IPS DF 19.7 (cell line): Measurements from ENCODE around the gene CASK.
"Not testable (repeated sequence)": the region's sequence is repeated elsewhere in the genome, so short reads cannot be mapped to it uniquely, and the experiment has no call there.

Source experiments
- DNase-seq: peaks from one replicate; pipeline ENCODE4 v3.0.0-alpha.2; 2013; ENCODE audit warnings: low read depth, low spot score

The CASK gene

GRCh38 chrX:41689711-41690110, 233.6 kb downstream of the CASK start:
- no peak for DNase-seq

- DNase-seq = no peak
These were observed 234.5 kb downstream of the CASK start, which contains the start of gene GPR34 for GRCh38 chrX:41688835-41689234. TSS of gene GPR34 (plus strand) at chrX:41688973. CDS start at chrX:41695634, 6,661 bp downstream.

- no peak for DNase-seq
These were observed 235.2 kb downstream of the CASK start for GRCh38 chrX:41688156-41688555.

DNA sequence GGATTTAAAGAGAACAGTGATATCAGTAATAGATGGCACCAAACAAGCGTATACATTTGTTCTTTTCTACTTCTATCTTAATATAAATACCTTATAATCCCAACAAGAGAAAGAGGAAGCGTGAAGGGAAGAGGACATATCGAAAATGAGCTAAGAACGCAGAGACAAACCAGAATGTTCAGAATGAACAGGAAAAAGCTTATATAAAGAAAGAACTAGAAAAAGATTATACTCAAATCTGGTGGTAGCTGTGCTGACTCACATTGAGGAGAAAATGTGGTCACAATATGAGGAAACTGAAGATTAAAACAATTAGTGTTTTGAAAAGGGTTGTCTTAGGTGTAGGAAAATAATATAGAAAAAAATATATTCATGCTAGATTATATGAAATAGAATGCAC, 236.6 kb downstream of the CASK start:
- no peak for DNase-seq

DNA sequence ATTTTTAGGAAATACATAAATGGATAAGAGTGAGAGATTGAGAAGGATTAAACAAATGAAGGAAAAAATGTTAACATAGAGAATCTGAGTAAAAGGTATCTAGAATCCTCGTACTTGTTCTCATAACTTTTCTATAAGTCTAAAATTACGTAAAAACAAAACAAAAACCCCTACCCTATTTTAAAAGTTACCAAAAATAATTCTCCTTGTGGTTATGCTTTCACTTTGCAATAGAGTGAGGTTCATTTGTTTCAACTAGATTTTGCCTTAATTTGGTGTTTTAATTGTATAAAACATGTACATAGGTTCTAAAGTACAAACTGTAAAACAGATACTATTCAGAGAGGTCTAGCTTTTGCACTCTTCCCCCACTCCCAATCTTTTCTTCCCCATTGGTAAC, 238.4 kb downstream of the CASK start:
- no peak for DNase-seq

GRCh38 chrX:41684138-41684537, 239.2 kb downstream of the CASK start:
- no peak for DNase-seq

GRCh38 chrX:41677183-41678060, 245.9 kb downstream of the CASK start:
- no peak for DNase-seq

- not testable (repeated sequence) for DNase-seq
These were observed 247.0 kb downstream of the CASK start for GRCh38 chrX:41676361-41676760.

GRCh38 chrX:41672643-41673042, 250.7 kb downstream of the CASK start:
- no peak for DNase-seq

- DNase-seq = no peak
These were observed 252.3 kb downstream of the CASK start for GRCh38 chrX:41671082-41671481.

GRCh38 chrX:41670112-41670511, 253.2 kb downstream of the CASK start:
- DNase-seq = no peak

DNA sequence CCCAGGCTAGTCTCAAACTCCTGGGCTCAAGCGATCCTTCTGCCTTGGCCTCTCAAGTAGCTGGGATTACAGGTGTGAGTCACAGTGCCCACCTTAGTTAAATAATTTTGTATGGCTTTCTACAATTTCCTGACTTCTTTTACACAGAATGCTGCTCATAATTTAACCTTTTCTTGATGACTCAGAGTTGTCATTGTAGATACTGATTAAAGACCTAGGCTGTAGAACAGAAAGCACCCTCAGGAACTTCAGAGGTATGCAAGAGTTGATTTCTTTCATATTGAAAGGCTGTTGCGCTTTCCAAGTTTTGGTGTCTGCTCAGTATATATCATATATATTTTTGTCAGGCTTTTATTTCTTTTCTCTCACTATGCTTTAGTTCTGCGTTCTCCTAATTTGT, 255.7 kb downstream of the CASK start:
- no peak for DNase-seq

- DNase-seq = no peak
These were observed 257.1 kb downstream of the CASK start for GRCh38 chrX:41666251-41666650.

DNA sequence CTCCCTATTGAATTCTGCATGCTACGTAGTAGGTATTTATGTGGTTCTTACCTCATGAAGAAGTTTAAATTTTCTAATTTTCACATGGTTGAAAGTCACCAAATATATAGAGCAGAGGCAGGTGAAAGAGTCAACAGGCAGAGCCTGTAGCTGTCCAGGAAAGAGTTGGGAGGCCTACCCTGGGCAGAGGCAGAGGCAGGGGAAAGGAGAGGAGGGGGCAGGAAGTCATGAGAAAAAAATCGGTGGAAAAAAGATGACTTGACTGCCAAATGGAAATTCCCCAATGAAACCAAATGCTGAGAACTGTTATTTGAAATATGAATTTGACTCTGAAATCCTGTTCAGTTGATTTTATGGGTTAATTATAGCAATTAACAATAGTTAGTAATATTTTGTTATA, 257.7 kb downstream of the CASK start:
- no peak for DNase-seq

GRCh38 chrX:41664908-41665307, 258.4 kb downstream of the CASK start:
- DNase-seq = no peak

DNA sequence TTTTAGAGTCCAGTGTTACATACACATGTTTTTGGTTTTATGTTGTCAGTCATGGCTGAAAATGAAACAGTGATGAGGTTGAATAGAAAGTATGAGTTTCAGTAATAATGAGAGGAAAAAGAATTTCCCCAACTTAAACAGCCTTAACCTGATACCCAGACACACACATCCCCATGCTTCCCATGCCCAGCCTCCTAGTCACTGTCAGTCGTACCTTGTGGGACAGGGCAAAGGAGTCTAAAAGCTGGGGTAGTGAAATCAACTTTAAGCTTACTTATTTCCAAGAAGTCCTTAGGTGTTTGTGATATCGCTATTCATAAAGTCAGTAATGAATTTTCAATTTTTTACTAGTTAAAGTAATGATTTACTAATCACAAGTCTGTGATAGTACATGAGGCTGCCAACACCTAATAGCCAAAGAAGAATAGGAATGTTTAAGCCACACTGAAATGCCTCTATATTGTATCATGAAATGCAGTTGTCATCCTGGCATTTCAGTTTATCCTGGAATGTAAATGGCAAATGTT, 258.9 kb downstream of the CASK start:
- DNase-seq = no peak

DNA sequence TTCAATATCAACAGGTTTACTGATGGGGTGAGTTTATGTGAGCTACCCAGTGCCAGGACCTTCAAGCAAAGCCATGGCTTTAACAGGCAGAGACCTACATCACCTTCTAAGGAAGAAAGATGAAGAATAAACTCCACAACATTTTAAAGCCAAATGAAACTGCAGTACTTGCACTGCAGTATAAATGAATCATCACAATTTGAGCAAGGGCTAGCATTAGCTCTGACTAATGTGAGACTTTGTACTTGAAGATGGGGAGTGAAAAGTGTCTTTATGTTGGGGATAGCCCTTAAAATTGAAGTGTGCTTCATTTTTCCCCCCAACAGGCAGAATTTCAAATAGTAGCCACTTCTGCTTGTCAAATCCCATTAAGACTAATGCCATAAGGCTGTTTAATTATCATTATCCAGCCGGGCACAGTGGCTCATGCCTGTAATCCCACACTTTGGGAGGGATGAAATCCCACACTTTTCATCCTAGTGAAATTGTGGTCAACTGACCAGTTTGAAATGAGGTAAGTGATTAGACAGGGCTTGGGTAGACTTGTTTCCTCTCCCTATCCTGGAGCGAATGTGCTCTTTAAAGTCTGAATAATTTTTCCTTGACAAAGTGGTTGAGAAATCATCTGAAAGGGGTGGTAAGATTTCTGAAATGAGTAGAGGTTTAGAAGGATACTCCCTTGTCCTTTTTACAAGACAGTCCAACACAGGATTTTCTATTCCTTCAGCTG, 261.8 kb downstream of the CASK start:
- DNase-seq = no peak

DNA sequence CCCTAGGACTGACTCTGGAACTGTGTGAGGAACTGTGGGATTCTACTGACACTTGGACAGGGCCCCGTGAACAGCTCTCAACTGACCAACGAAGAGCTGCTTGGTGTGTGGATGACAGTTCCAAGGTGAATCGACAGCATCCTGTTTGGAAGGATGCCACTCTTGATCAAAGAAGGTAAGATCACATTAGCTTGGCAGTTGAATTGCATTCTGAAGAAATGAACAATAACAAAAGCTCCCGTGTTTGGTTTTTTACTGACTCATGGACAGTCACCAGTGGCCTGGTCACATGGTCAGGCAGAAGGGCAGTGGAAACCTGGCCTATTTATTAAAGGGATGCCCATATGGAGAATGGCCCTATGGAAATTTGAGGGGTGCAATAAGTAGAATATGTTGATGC, 267.7 kb downstream of the CASK start:
- no peak for DNase-seq

DNA sequence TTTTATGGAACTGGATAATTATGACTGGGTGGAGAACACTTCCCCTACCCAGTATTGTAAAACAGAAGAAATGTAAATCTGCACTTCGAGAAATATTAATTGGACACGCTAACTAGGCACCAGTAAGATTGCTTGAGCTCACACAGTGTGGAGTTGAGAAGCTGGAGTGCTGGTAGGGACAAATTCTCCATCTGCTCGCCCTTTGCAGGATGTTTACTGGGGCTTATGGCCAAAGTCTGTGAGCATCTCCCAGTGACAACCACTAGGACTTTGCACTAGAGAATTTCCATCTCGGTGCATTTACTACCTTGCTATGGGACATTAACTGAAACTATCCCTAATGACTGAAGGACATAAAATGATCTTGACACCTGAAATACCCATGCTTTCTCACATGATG, 268.3 kb downstream of the CASK start:
- DNase-seq = no peak

- DNase-seq = no peak
These were observed 270.2 kb downstream of the CASK start for GRCh38 chrX:41653125-41653524.

DNA sequence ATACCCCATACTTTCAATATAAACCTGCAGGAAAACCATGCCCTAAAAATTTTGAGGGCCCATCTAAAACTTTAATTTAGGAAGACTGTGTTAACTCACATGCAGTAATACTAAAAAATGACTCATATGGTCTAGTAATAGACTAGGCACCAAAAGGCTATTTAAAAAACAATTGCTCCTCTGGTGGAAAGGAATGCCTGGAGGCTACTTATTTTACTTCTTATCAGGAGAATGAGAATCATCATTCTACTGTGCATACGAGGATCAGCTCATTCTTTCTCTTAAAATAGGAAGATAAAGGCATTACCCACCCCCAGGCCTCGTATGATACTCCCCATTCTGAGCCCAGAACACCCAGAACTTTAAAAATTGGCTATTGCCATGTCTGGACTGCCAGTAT, 277.2 kb downstream of the CASK start:
- not testable (repeated sequence) for DNase-seq

- no peak for DNase-seq
These were observed 289.1 kb downstream of the CASK start for GRCh38 chrX:41634284-41634683.

- no peak for DNase-seq
These were observed 293.3 kb downstream of the CASK start for GRCh38 chrX:41630091-41630490.
